ENCODE measurements around the gene SAMMSON.

GRCh38 chr3:69993757-69994156 is 5.8 kb upstream of the SAMMSON start:
- TF ChIP-seq RAD21 (IDR thresholded peaks at IDR 0.05; ENCODE audit: low read length) (no peak), CTCF (IDR thresholded peaks at IDR 0.05) (no peak), RCOR1 (IDR thresholded peaks at IDR 0.05; ENCODE audit: low read length) (no peak), RXRA (IDR thresholded peaks at IDR 0.05; ENCODE audit: borderline replicate concordance, low read depth) (no peak), POLR2AphosphoS5 (IDR thresholded peaks at IDR 0.05; ENCODE audit: low read depth, low read length) (no peak), RFX5 (IDR thresholded peaks at IDR 0.05; ENCODE audit: low read length) (no peak), JUND (IDR thresholded peaks at IDR 0.05) (no peak), EP300 (IDR thresholded peaks at IDR 0.05; ENCODE audit: borderline replicate concordance in 1 of 2, low read depth in 1 of 2, low read length in 1 of 2) (no peak), NFIC (IDR thresholded peaks at IDR 0.05; ENCODE audit: borderline replicate concordance) (no peak), CHD2 (IDR thresholded peaks at IDR 0.05; ENCODE audit: low read length, partially characterized antibody) (no peak)
- TF ChIP-seq, protein P1, sequence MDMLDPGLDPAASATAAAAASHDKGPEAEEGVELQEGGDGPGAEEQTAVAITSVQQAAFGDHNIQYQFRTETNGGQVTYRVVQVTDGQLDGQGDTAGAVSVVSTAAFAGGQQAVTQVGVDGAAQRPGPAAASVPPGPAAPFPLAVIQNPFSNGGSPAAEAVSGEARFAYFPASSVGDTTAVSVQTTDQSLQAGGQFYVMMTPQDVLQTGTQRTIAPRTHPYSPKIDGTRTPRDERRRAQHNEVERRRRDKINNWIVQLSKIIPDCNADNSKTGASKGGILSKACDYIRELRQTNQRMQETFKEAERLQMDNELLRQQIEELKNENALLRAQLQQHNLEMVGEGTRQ (IDR thresholded peaks at IDR 0.05; ENCODE audit: borderline replicate concordance, low read depth, low read length): no peak

Measured in SK-N-SH (cell line).